NCI-H1092 treated with DMSO at 0.1 percent for 48 hours (cell line): ENCODE measurements around the gene TSPO.
A peak's percentile ranks its signal among the peaks of the same experiment; 100 is the strongest.
"Not testable (repeated sequence)": the region's sequence is repeated elsewhere in the genome, so short reads cannot be mapped to it uniquely, and the experiment has no call there.

Experiments used
- DNase-seq: peaks from one replicate; lab custom pipeline; 2025; lab: John Stamatoyannopoulos, UW

Gene TSPO

DNA sequence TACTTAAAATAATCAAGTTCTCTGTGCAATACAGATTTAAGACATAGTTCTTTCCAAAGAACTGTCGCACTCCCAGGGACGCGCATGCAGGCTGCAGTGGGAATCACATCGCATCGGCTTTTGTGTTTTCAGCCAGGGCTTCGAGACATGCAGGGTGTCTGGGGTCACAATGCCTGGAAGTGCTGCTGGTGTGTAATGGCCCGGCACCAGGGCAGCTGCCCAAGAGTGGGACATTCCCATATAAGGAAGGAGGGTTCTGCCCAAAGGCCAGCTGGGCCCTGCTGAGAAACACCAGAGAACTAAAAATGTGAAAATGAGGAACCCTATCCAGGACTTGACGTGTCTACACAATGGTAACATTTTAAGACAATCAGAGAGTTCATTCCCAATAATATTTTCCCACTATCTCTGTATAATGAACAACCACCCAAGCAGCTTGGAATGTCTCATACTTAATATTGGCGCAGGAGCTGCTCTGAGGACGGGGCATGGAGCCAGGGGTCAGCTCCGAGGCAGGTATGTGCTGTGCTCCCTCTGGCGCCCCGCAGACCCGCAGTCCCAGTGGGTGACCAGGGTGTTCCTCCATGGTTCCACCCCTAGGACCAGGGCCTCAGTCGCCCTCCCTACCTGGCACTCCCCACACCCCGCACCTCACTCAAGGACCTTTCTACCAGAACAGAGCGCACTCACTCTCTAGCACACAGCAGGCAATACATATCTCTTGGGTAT is 19.4 kb upstream of the TSPO start:
- DNase-seq = no peak

DNA sequence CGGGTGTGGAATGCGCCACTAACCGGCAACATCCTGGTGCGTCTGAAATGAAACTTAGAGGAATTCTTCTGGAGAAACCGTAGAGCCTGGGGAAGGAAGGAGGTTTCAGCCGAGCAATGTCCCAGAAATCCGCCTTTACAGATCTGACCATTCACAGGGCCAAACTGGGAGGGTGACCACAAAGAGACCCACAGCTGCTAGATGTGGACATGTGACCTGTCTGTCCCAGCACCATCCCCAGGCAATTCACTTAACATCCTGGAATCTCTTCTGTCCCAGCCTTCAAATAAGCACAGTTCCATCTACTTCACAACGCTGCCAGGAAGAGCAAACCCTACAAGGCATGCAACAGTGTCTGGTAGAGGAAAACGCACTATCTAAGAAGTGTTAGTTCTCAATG is 18.0 kb upstream of the TSPO start:
- no peak for DNase-seq

DNA sequence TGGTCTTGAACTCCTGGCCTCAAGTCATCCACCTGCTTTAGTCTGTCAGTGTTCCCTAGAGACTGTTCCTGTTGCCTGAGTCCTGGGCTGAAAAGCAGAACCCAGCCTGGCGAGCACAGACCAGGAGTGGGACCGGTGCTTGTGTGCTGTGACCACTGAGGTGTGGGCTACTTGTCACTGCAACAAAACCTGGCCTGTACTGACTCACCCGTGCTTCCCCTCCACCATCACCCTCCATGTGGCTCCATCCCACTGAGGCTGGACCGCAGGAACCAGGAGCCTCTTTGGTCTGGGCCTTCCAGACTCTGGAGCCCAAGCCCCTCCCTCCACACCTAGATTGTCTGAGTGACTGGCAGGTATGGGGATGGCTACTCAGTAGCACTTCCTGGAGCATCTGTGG is 16.8 kb upstream of the TSPO start:
- no peak for DNase-seq

DNA sequence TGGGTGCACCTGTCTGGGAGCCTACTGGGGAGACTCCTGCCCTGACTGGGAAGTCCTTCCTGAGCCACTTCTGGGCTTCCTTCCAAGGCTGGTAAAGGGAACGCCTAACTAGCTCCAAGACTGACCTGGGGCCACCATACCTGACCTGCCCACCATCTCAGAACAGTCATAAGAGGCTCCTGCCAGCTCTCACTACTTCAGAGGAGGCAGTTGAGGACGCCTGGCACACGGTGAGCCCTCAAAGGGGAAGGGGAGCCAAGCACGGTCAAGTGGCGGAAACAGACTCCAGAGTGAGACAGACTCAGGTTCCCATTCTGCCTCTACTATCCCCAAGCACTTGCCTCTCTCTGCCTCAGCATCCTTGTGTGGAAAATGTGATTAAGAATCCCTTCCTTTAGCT is 15.8 kb upstream of the TSPO start:
- DNase-seq = no peak

DNA sequence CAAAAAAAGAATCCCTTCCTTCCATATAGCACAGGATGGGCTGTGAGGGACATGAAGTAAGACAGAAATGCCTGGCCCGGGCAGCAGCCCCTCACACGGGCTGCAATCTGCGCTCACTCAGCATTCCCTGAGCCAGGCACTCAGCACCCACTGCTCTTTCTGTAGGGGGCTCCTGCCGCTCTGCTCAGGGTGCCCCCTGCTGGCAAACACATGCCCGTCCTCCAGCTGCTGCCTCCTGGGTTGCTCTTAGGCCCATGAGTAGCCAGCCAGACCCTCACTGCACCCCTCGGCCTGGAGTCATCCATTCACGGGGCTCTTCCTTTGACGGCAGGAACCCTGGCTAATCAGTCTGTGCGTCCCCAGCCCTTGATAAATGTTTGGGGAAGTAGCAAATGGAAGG is 15.1 kb upstream of the TSPO start:
- no peak for DNase-seq

DNA sequence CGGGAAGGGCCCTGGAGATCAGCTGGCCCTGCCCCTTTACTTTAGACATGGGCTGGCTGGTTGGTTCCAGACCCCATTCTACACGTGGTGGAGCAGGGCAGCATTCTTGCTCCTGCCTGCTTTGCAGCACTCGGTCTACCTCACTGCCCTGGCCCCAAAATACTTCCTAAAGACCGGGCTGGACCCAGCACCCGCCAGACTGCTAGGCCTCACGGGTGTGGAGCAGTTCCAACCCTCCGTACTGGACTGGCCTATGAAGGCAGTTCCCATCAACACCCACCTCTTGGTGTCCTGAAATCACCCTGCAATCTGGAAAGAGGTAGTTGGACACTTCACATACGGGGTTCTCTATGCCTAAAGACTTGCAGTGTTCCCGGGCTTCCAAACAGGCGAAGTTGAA is 14.6 kb upstream of the TSPO start:
- DNase-seq = no peak

DNA sequence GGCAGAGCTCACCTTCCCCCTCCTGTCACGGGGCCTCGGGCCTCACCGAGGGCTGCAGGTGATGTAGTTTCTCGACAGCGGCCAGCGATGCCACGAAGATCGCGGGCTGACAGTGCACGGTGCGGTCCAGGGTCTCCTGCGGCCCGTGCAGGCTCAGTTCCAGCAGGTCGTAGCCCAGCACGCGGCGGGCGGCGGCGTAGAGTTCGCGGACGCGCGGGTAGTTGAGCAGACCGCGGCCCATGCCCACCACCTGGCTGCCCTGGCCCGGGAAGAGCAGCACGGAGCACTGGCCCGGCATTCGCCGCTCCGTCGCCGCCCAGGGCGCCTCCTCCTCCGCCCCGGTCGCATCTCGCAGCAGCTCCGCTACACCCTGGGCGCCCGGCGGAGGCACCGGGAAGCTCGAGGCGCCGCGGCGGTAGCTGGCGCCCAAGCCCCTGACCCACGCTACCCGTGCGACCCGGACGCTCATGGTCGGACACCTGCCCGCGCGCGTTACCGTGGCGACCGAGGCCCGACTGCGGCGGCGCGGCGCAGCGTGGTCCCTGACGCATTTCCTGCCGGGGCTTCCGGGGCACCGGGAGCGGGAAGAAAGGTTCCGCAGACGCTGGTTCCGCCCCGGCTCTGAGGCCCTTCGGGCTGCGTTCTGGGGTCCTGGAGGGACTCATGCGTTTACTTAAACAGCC is 8.3 kb upstream of the TSPO start, which contains the start of gene MCAT:
TSS of gene MCAT (minus strand) at position 519 of the 683 bp plus-strand sequence. CDS start at position 469, 50 bp downstream.
- DNase-seq = peak; percentile 23

DNA sequence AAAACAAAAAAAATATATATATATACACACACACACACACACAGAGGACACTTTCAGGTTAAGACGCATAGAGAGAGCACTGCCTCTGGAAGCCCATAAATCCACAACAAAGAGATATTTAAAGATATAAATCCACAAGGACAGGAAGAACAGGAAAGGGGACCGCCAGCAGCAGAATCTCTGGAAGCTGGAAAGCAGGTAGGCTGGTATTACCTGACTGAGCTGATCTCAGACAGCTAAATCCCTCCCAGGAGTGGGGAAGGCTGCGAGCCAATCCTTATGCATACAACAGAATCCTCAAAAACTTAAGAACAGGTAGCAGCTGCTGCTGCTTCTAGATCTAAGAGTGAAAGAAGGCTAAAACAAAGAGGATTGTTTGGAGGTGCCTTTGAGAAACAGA is 6.4 kb upstream of the TSPO start:
- DNase-seq = no peak

DNA sequence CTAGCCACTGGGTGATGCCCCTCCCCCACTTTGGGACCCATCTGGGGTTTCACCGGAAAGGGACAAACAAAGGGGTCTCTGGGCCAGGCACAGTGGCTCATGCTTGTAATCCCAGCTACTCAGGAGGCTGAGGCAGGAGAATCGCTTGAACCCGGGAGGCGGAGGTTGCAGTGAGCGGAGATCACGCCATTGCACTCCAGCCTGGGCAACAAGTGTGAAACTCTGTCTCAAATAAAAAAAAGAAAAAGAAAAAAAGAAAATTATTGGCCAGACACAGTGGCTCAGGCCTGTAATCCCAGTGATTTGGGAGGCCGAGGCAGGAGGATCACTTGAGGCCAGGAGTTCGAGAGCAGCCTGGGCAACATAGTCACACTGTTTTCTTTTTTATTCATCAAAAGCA is 6.0 kb upstream of the TSPO start:
- not testable (repeated sequence) for DNase-seq

DNA sequence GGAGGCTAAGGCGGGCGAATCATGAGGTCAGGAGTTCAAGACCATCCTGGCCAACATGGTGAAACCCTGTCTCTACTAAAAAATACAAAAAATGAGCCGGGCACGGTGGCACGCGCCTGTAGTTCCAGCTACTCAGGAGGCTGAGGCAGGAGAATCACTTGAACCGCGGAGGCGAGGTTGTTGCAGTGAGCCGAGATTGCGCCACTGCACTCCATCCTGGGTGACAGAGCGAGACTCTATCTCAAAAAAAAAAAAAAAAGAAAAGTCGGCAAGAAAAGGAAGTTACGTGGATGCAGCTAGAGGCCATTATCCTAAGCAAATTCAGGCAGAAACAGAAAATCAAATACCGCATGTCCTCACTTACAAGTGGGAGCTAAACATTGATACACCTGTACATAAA is 5.0 kb upstream of the TSPO start:
- not testable (repeated sequence) for DNase-seq

DNA sequence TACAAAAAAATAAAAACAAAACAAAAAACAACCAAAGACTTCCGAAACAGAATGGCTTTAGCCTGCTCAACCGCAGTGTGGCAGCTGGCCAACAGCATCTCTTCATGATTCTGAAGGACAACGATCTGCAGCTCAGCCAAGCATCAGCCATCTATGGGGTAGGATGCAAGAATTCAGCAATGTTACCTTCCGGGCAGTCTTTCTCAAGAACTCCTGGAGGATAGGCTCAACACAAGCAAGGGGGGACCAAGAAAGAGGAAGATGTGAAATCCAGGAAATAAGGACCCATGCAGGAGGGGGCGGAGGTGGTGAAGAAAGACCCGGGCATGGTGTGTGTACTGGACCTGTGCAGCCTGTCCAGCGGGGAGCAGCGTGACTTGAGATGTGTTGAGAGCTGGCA is 3.5 kb upstream of the TSPO start:
- DNase-seq = no peak

DNA sequence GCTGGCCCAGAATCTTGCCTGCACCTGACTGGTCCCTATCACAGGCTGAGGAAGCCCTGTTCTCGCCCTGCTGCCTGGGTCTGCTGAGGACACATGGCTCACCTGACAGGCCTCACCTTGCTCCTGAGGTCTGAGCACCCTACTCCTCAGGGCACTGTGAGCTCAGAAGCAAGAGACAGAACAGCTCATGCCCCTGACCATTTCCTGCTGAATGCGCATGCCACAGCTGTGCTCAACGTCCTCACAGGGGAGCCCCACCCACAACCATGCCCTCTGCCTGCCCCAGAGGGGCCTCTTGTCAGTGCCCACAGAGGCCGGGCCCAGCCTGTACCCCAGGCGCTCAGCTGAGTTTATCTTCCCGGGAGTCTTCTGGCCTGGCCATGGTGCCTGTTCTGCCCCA is 2.8 kb upstream of the TSPO start:
- DNase-seq = no peak

DNA sequence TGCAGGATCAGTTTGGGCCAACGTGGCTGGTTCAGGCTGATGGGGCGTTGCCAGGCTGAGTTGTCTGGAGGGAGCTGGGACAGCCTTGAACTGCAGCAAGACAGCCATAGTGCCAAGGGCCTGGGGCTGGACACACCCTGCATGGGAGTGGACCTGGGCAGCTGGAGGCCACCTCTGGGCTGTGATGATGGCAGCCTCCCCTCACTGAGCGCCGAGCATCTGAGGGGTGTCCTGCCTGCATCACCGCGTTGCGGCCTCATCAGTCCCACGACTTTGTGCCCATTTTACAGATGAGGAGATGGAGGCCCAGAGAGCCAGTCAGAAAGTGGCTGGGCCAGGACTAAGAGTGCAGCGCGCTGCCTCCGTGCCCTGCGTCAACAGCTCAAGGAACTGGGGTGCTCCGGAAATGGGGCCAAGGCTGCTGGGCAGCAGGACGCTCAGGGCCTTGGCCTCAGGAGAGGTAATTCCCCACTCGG is 590 bp upstream of the TSPO start:
- no peak for DNase-seq

DNA sequence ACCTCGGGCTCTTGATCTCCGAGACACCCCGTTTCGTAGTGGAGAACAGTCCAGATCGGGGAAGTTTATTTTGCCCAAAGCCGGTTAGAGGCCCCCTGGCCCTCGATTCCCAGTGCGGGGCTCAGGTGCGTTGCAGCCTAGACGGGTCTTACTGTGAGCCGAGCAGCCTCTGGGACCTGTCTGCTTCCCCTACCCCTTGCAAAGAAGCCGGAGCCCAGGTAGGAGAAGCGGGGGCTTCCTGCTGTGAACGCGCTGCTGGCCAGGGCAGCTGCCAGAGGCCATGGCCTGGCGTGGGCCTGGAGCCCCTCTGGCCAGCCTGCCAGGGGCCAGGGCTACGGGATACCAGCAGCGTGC is 621 bp downstream of the TSPO start:
- DNase-seq = no peak

DNA sequence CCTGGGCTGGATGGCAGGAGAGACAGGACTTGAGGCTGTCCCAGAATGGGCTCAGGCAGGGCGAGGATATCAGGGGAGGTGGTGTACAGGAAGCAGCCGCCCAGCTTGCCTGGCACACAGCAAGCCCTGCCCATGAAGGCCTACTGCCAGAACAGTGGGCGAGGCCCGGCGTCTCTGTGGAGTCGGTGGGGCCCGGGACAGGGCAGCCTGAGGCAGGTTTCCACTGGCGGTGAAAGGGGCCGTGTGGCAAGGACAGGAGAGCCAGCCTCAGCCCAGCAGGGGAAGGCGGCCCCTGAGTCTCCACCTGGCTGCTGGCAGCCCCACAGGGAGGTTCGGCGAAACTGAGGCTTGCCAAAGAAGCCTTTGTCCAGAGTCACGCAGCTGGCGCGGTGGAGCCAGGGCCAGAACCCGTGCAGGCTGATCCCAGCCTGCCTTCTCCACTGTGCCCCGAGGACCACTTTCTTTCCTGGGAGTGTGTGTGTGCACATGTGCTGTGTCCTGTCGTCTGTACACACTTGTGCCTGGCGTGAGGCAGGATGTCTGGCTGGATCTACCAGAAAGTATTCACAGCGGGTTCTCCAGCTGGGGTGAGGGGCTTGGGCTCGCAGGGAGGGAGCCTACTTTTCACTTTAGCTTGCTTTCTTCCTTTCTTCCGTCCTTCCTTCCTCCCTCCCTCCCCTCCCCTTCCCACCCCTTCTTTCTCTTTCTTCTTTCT is 1.2 kb downstream of the TSPO start:
- no peak for DNase-seq

DNA sequence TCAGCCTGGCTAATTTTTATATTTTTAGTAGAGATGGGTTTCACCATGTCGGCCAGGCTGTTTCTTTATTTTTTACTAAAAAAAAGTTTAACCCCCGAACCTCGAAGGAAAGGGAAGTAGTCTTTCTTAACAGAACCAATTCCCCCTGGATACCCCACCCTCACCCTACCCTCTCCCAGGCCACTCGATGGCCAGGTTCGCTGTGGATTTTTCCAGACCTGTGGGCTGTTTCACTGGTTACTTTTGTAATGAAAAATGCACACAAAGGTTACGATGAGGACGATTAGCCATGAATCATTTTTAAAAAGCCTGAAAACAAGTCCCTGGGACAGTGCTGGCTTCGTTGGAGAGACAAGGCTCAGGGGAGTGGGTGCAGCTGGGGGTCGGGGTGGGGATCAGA is 2.5 kb downstream of the TSPO start:
- DNase-seq = no peak

DNA sequence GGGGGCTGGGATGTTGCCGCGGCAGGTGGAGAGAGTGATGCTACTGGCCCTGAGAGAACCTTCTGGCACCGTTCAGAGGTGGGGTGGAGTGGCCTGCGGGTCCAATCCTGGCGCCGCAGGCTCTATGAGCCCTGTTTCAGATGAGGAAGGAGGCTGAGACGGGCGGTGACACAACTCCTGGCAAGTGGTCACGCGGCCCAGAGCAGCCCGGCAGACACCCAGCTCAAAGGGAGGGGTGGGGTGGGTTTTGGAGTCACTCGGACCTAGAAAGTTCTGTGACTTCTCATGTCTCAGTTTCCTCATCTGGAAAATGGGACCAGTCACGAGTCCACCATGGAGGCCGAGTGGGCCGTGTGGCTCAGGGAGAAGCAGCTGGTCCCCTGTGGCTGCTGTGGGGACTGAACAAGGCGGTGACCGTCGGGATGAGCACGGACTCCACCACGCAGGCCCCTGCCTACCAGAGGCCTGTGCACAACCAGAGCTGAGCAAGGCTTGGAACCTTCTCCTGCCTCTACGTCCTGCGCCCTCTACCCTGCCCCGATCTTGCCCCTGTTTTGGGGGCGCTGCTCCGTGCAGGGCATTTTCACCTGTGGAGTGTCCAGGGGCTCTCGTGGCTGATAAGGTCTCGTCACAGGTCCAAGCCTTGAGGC is 3.7 kb downstream of the TSPO start:
- no peak for DNase-seq

DNA sequence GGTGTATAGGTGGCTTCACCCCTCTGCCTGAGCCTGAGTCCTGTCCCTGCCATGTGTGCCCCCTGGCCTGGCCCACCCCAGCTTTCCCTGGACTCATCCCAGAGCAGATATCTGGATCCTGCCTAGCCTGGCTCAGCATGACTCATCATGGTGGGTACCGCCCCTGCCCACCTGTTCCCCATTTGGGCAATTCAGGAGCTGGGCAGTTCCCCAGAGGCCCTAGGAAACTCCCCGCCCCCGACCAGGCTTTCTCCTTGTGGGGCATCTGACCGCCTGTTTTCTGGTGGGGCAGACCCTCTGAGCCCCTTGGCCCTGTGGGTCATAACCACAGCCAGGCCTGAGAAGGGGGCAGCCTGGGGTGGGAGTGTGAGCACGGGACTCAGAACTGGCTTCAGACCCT is 4.4 kb downstream of the TSPO start:
- DNase-seq = no peak

DNA sequence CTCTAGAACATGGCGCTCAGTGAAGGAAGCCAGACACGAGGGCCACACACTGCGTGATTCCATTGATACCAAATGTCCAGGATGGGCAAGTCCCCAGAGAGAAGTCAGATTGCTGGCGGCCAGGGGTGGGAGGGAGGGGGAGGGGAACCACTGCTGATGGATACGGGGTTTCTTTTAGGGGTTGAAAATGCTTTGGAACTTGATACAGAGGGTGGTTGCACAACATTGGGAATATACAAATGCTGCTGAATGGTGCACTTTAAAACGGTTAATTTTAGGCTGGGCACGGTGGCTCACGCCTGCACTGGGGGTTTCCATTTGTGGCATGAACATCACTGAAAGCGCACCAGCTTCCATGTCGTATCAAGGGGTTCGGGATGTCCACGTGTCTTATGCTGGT is 5.1 kb downstream of the TSPO start:
- DNase-seq = no peak

DNA sequence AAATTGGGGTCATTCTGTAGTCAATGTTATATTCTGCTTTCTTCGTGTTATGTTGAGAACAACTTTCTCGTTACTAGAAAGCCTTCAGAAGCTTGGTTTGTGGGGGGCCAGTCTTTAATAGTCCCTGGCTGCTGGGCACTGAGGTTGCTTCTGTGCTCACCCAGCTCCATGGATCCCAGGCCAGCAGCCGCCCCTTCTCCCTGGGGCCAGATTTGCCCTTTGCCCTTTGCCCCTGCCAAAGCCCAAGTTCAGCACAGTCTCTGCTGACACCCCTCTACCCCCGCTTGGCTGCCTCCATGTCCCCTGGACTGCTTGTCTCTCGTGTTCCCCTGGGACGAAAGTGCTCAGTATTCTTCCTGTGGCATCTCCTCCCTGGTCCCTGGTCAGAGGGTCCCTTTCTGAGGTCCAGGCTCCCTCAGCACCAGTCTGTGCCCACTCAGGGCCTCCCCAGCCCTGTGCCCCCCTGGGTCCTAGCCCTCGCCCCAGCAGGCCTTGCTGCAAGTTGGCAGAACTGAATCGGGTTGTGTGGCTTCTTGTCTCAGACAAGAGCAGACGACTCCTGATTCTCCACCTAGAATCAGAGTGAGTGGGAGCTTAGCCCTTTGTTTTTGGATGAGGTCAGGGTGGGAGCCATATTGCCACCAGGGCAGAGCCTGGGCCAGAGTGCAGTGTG is 6.7 kb downstream of the TSPO start:
- no peak for DNase-seq

DNA sequence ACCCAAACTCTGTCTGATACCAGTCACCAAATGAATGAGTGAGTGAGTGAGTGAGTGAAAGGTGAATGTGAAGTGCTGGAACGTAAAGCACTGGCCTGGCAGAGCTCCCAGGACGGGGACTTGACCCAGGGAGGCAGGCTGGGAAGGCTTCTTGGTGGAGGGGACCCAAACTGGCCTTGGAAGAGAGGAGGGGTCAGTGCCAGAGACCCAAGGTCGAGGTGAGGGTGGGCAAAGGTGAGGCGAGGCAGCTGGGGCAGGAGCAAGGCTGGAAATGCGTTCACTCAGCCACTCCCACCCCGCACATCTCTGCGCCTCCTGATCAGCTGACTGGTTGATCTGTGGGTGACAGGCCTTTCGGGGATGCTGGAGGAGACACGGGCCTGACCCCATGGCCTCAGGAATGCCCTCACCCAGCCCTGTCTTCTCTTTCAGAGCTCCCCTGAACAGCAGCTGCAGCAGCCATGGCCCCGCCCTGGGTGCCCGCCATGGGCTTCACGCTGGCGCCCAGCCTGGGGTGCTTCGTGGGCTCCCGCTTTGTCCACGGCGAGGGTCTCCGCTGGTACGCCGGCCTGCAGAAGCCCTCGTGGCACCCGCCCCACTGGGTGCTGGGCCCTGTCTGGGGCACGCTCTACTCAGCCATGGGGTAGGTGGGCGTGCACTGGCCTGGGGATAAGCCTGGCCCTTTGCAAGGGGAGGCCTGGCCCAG is 7.6 kb downstream of the TSPO start:
- DNase-seq = no peak
